NCI-H345 (cell line): ENCODE measurements around the gene SLC22A5.

Source experiments
- DNase-seq: peaks from one replicate; lab custom pipeline; 2025; lab: John Stamatoyannopoulos, UW

SLC22A5 gene

DNA sequence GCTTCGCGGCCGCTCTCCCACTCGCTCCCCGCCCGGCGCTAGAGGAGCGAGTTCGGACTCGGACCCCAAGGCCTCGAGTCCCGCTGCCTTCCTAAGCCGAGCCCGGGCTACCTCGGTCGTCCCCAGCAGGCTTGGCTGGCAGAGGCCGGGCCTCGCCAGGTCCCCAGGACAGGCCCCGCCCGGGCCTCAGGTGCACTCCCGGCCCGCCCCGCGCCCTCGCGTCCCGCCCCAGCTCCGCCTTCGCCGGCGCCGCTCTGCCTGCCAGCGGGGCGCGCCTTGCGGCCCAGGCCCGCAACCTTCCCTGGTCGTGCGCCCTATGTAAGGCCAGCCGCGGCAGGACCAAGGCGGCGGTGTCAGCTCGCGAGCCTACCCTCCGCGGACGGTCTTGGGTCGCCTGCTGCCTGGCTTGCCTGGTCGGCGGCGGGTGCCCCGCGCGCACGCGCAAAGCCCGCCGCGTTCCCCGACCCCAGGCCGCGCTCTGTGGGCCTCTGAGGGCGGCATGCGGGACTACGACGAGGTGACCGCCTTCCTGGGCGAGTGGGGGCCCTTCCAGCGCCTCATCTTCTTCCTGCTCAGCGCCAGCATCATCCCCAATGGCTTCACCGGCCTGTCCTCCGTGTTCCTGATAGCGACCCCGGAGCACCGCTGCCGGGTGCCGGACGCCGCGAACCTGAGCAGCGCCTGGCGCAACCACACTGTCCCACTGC is at the start of gene SLC22A5:
TSS of gene SLC22A5 (plus strand) at position 237 of the 707 bp plus-strand sequence. CDS start at position 500, 263 bp downstream.
- DNase-seq: peak; percentile 65

DNA sequence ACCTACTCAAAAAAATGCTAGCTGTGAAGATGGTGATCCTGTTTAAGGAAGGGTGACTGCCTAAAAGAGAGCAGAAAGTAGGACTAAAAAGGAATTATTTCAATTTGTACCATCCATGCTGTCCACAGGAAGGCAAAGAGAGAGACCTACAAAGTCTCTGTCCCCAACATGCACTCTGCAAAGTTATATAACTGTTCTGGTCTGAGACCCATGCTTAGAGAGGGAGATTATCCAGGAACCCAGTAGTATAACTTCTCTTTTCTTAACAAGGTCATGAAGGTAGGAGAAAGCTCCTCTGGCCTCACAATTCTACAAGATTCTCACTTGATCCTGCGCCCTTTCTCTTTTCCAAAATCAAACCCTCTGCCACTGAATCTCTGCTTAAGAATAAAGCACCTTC is 49.5 kb upstream of the SLC22A5 start:
- DNase-seq: no peak

DNA sequence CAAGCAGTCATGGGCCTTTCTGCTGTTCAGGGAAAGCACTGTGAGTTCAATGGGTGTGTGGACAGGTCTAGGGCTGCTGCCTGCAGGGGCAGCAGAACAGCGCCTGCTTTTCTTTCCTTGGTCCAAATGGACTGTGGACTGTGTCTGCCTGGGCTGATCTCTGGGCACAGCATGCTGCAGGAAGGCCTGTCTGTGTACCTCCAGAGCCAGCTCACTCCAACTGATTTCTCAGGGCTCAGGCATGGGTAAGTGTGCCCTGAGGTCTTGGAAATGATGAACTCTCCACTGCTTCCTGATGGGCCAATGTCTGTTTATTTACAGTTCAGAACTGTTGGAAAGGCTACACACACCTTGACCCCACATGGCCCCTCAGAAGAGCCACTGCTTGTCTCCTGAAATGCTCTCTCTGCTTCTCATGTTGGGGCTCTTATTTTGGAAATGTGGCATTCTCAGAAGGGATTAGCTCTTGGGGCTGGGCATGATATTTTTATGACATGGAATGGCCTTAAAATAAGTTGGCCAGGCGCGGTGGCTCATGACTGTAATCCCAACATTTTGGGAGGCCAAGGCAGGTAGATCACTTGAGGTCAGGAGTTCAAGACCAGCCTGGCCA is 48.3 kb upstream of the SLC22A5 start:
- no peak for DNase-seq

DNA sequence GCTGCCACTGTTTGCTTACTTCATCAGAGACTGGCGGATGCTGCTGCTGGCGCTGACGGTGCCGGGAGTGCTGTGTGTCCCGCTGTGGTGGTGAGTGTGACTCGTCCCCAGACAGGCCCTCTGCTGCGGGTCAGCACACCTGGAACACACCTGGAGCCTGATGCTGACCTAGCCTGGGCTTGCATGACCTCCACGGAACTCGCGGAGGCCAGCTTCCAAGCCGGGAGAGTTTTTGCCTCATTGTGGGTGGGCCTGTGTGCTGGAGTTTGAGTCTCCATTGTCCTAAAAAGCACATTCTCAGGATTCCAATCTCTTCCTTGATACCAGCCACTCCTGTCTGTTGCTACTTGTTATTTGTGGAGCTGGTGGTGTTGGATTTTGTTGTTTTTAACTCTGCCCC is 47.2 kb upstream of the SLC22A5 start:
- no peak for DNase-seq

DNA sequence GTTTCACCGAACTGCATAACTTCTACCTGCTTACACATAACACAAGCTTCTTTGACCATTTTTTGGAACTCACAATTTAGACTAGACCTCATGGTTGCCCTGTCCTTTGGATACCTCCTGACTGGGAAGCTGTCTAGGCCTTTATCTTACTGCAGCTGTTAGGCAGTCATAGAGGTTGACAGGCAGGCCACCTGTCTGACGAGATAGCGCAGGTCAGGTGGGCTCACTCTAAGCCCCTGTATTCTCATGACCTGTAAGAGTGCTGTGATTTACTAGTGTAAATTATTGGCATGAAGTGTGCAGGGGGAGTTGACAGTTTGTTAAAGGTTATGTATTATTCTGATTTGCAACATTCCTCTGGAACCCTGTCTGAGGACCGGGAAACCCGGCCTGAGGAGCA is 46.3 kb upstream of the SLC22A5 start:
- DNase-seq: no peak

DNA sequence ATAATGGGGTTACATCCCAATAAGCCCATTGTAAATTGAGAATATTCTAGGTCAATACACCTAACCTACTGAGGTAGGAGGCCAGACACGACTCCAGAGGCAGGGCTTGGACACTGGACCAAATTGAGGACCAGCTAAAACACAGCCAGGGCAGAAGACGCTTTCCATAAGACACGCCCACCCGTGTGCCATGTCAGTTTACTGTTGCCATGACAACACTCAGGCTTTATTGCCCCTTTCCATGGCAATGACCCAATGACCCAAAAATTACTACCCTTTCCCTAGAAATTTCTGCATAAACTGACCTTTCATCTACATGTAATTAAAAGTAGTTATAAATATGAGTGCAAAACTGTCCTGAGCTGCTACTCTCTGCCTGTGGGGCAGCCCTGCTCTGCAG is 43.8 kb upstream of the SLC22A5 start:
- no peak for DNase-seq

DNA sequence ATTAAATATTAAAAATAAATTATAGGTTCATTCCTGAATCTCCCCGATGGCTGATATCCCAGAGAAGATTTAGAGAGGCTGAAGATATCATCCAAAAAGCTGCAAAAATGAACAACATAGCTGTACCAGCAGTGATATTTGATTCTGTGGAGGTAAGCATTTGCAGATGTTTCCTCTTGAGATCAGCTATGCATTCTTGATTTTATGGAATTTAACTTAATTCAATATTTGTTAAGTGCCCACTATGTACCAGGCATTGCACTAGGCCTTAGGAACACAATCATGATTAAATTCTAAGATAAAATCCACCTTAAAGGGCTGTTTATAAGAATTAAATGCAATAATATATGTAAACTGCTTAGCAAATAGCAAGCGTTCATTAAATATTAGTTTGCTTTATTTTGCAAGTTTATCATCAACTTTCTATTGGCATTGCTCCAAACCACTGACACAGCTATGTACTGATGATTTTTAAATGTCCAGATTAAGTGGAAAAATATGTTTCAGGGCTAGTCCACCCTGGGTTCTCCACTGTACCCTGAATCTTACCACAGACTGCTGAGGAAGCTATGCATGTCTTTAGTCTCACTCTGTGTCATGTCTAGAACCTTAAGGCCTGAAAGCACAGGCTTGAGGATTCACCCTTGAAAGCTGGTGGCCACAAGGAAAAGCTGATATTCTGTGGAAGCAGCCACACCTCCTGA is 42.1 kb upstream of the SLC22A5 start:
- no peak for DNase-seq

DNA sequence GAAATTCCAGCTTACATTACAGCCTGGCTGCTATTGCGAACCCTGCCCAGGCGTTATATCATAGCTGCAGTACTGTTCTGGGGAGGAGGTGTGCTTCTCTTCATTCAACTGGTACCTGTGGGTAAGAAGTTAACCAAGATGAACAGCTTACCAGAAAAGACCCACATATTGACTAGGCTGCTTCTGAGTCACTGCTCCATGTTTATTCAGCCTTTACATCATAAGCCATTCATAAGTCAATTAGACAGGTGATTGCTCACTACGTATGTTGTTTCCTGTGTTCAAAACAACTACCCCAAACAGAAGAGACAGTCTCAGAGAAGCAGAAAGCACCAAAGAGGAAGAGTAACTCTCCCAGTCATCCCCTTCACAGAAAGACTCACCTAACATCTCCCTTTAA is 34.7 kb upstream of the SLC22A5 start:
- DNase-seq: no peak

DNA sequence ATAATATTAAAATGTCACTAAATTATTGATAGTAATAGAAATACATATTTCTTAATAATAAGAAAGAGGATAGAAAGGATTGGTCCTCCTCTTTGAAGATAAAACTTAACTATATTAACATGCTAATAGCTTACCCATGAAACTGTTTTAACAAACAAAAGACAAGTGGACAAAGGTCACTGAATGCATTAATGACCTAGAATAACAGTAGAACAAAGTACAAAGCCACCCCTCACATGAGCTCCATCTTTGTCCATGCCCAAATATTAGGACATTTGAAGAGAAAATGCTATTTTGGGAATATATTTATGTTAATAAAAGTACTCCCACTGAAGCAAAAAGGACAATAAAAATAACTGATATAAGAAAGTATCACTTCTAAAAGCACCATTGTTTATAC is 34.1 kb upstream of the SLC22A5 start:
- no peak for DNase-seq

DNA sequence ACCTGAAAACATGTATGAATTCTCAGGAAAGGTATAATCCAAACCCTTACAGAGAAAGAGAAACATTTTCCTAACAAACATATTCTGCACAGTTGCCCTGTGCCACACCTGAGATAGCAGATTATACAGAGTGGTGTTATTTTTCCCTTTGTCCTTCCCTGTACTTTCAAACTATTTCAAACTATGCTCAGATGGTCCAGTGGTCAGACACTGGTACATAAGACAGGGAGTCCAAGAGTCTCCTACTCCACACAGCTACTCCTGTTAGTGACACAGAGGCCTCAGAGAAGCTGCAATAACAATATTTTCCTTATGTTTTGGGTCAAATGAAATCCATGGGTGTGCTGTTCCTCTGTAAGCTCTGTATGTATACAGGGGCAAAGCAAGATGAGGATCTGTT is 30.0 kb upstream of the SLC22A5 start:
- no peak for DNase-seq

DNA sequence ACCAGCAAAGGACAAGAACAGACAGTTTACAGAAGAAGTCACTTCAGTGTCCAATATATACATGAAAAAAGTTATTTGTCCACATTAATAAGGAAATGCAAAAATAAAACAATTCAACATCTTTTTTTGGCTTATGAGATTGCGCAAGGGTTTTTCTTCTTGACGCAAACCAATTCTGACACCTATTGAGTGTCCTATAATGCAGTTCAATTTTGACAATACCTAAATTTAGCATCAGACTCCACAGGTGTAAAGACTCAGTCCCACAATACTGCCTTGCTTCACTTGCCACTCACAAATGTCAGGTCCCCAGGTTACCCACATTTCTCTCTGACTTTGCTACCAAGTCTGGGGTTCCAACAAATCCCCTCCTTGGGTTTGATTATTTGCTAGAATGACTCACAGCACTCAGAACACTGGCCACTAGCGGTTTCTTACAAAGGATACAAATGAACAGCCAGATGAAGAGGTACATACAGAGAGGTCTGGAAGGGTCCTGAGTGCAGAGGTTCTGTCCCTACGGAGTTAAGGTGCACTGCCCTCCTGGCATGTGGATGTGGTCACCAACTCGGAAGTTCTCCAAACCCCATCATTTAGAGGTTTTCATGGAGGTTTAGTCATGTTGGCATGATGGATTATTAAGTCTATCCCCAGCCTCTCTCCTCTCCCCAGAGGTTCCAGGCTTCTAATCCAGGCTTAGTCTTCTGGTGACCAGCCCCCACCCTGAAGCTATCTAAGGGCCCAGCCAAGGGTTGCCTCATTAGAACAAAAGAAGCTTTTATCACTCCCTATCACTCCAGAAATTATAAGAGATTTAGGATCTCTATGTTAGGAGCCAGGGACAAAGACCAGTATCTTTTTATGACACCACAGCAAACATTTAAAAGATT is 27.0 kb upstream of the SLC22A5 start:
- DNase-seq: no peak

DNA sequence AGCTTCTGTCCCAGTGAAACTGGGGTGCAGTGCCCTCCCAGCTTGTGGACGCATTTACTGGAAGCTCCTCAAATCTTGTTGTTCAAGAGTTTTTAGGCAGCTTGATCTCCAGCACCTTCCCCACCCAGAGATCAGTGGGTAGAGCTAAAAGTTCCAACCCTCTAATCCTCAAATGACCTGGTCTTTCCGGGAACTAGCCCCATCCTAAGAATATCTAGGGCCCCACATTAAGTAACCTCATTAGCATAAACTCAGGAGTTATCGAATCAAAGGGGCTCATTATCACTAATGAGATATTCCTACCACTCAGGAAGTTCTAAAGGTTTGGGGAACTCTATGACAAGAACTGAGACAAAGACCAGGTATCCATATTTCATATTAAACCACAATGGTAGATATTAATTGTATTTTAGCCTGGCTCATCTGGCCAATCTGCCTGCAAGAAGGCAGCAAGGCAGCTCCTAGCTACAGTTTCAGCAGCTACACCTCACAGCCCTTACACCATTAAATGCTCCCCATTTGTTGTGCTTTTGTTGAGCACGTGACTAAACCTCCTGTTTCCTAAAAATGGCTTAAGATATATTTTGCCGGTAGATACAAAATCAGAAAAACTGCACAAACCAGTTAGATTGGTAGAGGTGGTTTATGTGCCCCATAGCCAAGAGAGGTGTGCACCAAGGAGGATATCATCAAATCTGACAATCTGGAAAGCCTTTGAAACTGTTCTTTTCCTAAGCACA is 24.6 kb upstream of the SLC22A5 start:
- DNase-seq: no peak

DNA sequence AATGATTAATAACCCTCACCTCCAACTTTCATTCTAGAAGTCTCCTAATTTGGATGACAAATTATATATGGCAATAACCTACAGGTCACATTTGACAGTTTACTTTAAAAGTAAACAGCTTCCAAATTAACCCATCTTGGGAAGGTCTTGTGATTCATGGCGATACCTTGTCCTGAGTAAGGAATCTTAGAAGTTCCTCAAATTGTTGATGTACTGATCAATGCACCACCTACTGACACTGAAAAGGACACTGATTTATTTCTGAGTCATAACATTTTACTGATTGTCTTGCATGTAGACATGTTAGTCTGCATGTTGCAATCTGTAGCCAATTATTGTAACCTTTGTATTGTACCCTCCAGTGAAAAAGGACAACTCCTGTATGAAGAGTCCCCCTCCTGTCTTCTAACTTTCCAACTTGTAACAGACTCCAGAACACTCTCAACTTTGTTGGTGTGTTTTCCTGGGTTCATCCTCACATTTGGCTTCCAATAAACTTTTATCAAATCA is 16.0 kb upstream of the SLC22A5 start:
- DNase-seq: no peak

DNA sequence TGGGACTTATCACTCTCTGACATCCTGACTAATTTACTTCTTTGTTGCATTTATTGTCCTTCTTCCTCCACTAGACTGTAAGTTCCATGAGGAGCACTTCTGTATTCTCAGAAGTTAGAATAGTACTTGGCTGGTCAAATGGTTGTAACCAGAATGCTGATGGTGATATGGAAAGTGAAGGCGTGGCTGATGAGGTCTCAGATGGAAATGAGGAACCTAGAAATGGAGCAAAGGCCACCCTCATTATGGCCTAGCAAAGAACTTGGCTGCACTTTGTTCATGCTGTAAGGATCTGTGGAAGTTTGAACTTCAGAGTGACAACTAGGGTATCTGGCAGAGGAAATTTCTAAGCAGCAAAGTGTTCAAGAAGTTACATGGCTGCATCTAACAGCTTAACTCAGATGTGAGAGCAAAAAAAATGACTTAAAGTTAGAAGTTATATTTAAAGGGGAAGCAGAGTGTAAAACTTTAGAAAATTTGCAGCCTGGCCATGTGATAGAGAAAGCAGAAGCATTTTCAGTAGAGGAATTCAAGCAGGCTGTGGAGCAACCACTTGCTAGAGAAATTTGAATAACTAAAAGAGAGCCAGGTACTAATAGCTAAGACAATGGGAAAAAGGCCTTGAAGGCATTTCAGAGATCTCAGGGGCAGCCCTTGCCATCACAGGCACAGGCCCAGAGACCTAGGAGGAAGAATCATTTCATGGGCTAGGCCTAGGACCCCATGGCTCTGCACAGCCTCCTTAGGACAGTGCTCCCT is 14.9 kb upstream of the SLC22A5 start:
- DNase-seq: no peak

DNA sequence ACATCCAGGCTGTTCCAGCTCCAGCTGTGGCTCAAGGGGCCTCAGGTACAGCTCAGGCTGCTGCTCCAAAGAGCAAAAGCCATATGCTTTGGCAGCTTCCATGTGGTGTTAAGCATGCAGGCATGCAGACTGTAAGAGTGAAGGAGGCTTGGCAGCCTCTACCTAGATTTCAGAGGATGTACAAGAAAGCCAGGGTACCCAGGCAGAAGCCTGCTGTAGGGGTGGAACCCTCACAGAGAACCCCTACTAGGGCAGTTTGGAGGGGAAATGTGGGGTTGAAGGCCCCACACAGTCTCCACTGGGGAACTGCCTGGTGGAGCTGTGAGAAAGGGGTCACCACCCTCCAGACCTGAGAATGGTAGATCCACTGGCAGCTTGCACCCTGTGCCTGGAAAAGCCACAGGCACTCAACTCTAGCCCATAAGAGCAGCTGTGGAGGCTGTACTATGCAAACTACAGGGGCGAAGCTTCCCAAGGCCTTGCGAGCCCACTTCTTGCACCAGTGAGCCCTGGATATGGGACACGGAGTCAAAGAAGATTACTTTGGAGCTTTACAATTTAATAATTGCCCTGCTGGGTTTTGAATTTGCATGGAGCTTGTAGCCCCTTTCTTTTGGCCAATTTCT is 14.3 kb upstream of the SLC22A5 start:
- no peak for DNase-seq

DNA sequence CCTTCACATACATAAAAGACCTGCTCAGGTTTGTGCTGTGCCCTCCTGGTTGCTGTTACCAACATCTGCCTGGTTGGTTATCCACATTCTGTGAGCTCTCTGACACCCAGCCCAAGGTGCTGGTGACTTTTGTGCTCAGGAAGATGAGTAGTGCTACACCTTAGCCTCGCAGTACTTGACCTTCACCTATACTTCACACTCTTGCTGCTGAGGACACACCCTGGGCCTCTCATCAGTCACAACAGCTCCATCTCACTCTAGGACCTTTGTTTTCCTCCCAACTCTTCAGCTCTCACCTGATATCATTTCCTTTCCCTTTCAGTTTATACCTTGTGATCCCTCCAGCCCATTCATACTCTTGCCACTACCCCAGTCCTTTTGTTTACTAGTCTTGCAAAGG is 10.7 kb upstream of the SLC22A5 start:
- DNase-seq: no peak

DNA sequence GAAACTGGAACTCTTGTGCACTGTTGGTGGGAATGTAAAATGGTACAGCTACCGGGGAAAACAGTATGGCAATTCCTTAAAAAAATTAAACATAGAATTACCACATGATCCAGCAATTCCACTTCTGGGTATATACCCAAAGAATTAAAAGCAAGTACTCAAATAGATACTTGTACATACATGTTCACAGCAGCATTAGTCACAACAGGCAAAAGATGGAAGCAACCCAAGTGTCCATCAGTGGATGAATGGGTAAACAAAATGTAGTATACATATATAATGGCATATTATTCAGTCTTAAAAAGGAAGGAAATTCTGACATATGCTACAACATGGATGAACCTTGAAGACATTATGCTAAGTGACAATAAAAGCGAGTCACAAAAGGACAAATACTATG is 7.4 kb upstream of the SLC22A5 start:
- no peak for DNase-seq

DNA sequence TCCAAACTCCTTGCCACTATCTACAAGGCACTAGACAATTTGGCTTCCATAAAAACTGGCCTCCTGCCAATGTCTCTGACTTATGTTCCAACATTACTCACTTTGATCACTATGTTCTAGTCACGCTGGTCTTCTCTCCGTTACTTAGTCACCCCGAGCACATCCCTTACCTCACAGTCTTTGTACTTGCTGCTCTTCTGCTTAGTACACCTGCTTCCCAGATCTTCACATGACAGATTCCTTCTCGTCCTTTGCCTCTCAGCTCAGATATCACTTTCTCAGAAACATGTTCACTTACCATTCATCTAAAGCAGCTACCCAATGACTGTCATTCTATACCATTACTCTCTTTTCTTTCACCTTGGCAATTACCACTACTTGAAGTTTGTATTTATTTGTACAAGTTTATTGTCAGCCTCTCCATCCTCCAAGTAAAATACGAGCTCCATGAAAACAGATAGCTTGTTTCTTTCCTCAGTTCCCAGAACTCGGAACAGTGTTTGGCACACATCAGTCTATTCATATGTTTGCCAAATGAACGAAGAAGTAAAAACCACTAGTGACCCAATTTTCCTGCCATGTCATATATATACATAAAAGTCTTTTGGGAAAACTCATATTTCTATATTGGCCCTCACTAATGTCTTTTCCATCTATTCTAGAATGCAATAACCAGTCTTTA is 5.9 kb upstream of the SLC22A5 start:
- DNase-seq: peak; percentile 9

DNA sequence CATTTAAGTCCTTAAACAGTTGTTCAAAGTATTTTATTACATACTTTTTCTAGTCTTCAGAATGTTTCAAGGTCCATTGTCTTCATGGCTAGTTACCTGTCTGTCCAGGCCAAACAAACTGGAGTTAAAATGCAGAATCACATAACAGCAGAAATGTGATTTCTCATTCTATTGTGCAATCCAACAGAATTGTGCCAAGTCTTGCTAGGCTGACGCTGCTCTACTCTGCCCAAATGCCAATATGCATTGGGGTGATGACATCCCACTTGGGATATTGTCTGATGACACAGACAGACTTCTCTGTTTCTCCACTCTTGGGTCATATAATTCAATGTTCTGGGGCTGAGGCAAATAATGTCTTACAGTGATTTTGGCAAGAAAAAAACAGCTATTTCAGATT is 5.2 kb upstream of the SLC22A5 start:
- no peak for DNase-seq

DNA sequence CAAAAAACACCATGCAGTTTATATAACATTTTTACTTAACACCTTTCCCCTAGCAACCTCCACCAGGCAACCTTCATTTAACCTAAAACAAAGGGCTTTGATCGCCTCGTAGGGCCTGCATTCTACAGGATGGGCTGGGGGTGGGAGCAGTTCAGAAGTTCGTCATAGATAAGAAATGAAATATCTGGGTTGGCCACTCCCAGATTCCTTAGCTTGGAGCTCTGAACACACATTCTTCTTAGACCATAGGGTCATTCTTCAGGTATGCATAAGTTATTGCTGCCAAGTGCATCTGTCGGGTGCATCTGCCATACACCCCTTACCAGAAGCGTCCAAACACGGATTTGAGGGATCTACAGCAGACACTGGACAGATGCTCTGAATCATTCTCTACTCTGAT is 4.3 kb upstream of the SLC22A5 start:
- no peak for DNase-seq
